A673 (cell line): ENCODE data around the gene ATF3. TPM values are rescaled to one million over a fixed set of nuclear protein-coding genes. Genes with fewer than 3 reads are reported as not detected.

Source experiments
- BruUV-seq: library from RNA; stranded (reverse); fragments of 400-500 nt; replicated peaks from 2 replicates; lab custom pipeline; 2021; lab: Mats Ljungman, UMichigan
- CTCF ChIA-PET: fragments of 300-600 bp; sonication (Branson Sonifier 250); formaldehyde crosslinking; loops from one replicate; lab custom pipeline; 2022; ENCODE audit warnings: antibody characterized with exemption; lab: Charles Lee
- POLR2A ChIA-PET: fragments of 300-600 bp; sonication (Branson Sonifier 250); formaldehyde crosslinking; loops from one replicate; lab custom pipeline; 2022; ENCODE audit warnings: antibody characterized with exemption; ENCODE audit not compliant: low non-redundant PET; lab: Charles Lee
- DNase-seq: peaks from one replicate; pipeline ENCODE4 v3.0.0-alpha.2; 2015; ENCODE audit warnings: low spot score
- H3K27ac ChIP-seq: fragments of 200-600 bp; sonication (generic); 2 replicates; pipeline ENCODE4 v1.5.1; 2016; ENCODE audit warnings: mixed run types, low read depth, mild to moderate bottlenecking, mixed read lengths, antibody characterized with exemption, low read length; ENCODE audit not compliant: poor library complexity, severe bottlenecking
- H3K27me3 ChIP-seq: fragments of 200-600 bp; sonication (generic); replicated peaks from 2 replicates; pipeline ENCODE4 v1.6.1; 2017; ENCODE audit warnings: mixed run types, low read depth, mild to moderate bottlenecking, mixed read lengths, antibody characterized with exemption, low read length; ENCODE audit not compliant: insufficient read depth, poor library complexity
- H3K36me3 ChIP-seq: fragments of 200-600 bp; sonication (generic); 2 replicates; pipeline ENCODE4 v1.6.1; 2016; ENCODE audit warnings: mixed run types, mild to moderate bottlenecking, mixed read lengths, antibody characterized with exemption, low read length; ENCODE audit not compliant: insufficient read depth, poor library complexity, severe bottlenecking
- H3K4me1 ChIP-seq: fragments of 200-600 bp; sonication (generic); 2 replicates; pipeline ENCODE4 v1.6.1; 2017; ENCODE audit warnings: mixed run types, mild to moderate bottlenecking, mixed read lengths, antibody characterized with exemption, low read length; ENCODE audit not compliant: insufficient read depth, poor library complexity, severe bottlenecking
- H3K4me3 ChIP-seq: fragments of 200-600 bp; sonication (generic); 2 replicates; pipeline ENCODE4 v1.5.1; 2016; ENCODE audit warnings: low read depth, mixed run types, mild to moderate bottlenecking, mixed read lengths, low read length; ENCODE audit not compliant: poor library complexity, severe bottlenecking
- H3K9me3 ChIP-seq: fragments of 200-600 bp; sonication (generic); 2 replicates; pipeline ENCODE4 v1.6.1; 2016; ENCODE audit warnings: mixed run types, low read depth, mild to moderate bottlenecking, mixed read lengths, antibody characterized with exemption, low read length; ENCODE audit not compliant: poor library complexity, severe bottlenecking
- CTCF ChIP-seq: fragments of 300-800, 200-600 bp; sonication (generic); conservative IDR thresholded peaks from 2 replicates; pipeline ENCODE4 v1.5.1; 2017; ENCODE audit warnings: low read depth, mild to moderate bottlenecking, antibody characterized with exemption, low read length, moderate library complexity, mixed read lengths
- EZH2 ChIP-seq: fragments of 200-600 bp; sonication (generic); IDR thresholded peaks from 2 replicates; pipeline ENCODE4 v1.6.1; 2017; ENCODE audit warnings: borderline replicate concordance, low read depth, mild to moderate bottlenecking, mixed read lengths, antibody characterized with exemption, low read length; ENCODE audit not compliant: poor library complexity, severe bottlenecking
- intact Hi-C: fragments of 100-400 bp; cut with micrococcal nuclease; formaldehyde crosslinking; loops from one replicate; pipeline ENCODE4 v1.10.0; 2022; ENCODE audit not compliant: unreplicated experiment
- total RNA-seq: library from RNA; stranded (reverse); gene quantifications from 2 replicates; pipeline ENCODE4 v1.2.3, GENCODE V29; 2021

ATF3 gene
- total RNA-seq, 1 experiment from 2014 or later = 16.0 TPM

- H3K36me3 ChIP-seq = peaks cover 17% of the 10 kb centered on the region
- peaks cover 51% of the 10 kb centered on the region for H3K4me1 ChIP-seq
- ChIA-PET CTCF (no interaction called here), POLR2A (no interaction called here)
- H3K9me3 ChIP-seq = no peaks in the 10 kb centered on the region
- no TSS peak for BruUV-seq
- no peak overlapping the region for H3K27ac ChIP-seq
- DNase-seq = no peak
- TF ChIP-seq CTCF = no peak
- TF ChIP-seq EZH2 = no peak
- intact Hi-C loops = no loop called here
- no peak overlapping the region for H3K4me3 ChIP-seq
- H3K27me3 ChIP-seq = no peaks in the 10 kb centered on the region
Measured at GRCh38 chr1:212622467-212622866, 13.9 kb downstream of the ATF3 start.

- DNase-seq = no peak
- no peak overlapping the region for H3K27ac ChIP-seq
- ChIA-PET POLR2A (no interaction called here), CTCF (no interaction called here)
- intact Hi-C loops = no loop called here
- H3K4me1 ChIP-seq = peaks cover 49% of the 10 kb centered on the region
- no peaks in the 10 kb centered on the region for H3K27me3 ChIP-seq
- TF ChIP-seq EZH2 (no peak), CTCF (no peak)
- no peaks in the 10 kb centered on the region for H3K9me3 ChIP-seq
- H3K36me3 ChIP-seq = peaks cover 17% of the 10 kb centered on the region
- no peak overlapping the region for H3K4me3 ChIP-seq
- no TSS peak for BruUV-seq
Measured at GRCh38 chr1:212622906-212623305, 14.3 kb downstream of the ATF3 start.

GRCh38 chr1:212623603-212624002, 15.0 kb downstream of the ATF3 start:
- H3K9me3 ChIP-seq = no peaks in the 10 kb centered on the region
- no peak overlapping the region for H3K4me3 ChIP-seq
- DNase-seq = no peak
- H3K27ac ChIP-seq = no peak overlapping the region
- BruUV-seq = no TSS peak
- ChIA-PET CTCF (no interaction called here), POLR2A (no interaction called here)
- H3K36me3 ChIP-seq = peaks cover 15% of the 10 kb centered on the region
- peaks cover 42% of the 10 kb centered on the region for H3K4me1 ChIP-seq
- no peaks in the 10 kb centered on the region for H3K27me3 ChIP-seq
- intact Hi-C loops = no loop called here
- no peak for TF ChIP-seq EZH2
- TF ChIP-seq CTCF = no peak
